22Rv1 (cell line): ENCODE data around the gene KIZ.

Experiments
- H3K27ac ChIP-seq: fragments of 450-650 bp; 2 replicates; pipeline ENCODE4 v1.5.1; 2017
- ZFX ChIP-seq: fragments of 450-650 bp; IDR thresholded peaks from 2 replicates; pipeline ENCODE4 v1.6.1; 2017; ENCODE audit warnings: antibody characterized with exemption, borderline replicate concordance
- TF ChIP-seq, protein P1 (sequence below): fragments of 450-650 bp; IDR thresholded peaks from 2 replicates; pipeline ENCODE4 v1.5.1; 2017; ENCODE audit warnings: mild to moderate bottlenecking

KIZ gene

DNA sequence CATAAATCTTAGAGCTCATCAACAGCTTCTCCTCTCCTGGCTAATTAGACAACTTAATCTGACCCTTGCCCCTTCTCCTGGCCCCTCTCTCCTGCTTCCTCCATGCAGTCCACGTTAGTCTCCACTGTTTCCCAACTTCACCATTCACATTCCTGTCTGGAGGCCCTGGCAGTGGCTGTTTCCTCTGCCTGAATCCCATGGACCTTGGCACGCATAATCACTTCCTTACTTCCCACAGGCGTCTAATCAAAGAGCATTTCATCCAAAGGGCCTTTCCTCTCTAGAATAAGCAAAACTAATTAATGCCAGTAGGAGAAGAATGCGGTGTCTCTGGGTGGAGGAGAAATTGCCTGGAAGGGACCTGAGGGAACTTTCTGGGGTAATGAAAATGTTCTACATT lies 160.9 kb downstream of the KIZ start:
- TF ChIP-seq ZFX: no peak
- TF ChIP-seq, protein P1, sequence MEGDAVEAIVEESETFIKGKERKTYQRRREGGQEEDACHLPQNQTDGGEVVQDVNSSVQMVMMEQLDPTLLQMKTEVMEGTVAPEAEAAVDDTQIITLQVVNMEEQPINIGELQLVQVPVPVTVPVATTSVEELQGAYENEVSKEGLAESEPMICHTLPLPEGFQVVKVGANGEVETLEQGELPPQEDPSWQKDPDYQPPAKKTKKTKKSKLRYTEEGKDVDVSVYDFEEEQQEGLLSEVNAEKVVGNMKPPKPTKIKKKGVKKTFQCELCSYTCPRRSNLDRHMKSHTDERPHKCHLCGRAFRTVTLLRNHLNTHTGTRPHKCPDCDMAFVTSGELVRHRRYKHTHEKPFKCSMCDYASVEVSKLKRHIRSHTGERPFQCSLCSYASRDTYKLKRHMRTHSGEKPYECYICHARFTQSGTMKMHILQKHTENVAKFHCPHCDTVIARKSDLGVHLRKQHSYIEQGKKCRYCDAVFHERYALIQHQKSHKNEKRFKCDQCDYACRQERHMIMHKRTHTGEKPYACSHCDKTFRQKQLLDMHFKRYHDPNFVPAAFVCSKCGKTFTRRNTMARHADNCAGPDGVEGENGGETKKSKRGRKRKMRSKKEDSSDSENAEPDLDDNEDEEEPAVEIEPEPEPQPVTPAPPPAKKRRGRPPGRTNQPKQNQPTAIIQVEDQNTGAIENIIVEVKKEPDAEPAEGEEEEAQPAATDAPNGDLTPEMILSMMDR: no peak

DNA sequence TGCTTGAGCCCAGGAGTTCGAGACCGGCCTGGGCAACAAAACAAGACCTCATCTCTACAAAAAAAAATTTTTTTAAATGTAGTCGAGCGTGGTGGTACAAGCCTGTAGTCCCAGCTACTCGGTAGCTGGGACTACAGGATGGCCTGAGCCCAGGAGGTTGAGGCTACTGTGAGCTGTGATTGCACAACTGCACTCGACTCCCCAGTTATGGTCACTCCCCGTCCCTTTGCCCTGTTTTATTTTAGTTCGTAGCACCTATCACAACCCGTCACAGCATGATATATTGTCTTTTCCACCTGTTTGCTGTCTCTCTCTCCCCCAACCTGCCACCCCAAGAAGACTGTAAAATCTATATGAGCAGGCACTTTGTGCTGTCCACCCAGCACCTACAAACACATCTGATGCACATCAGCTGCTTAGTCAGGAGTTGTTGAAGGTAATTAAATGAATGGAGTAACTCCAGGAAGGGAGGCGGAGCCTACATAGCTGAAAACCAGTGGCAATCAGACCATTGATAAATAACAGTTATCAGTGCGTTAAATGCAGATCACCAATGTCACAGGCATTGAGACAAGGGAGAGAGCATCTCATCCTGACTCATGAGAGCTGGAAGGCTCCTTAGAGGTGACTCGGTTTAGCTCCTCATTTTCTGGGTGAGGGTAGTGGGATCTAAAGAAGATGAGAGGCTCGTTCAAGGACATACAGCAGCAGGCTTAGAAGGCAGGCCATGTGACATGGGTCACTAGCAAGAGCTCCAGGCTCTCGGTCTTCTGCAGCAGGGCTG lies 162.9 kb downstream of the KIZ start:
- H3K27ac ChIP-seq: no peak overlapping the region
- TF ChIP-seq, protein P1: no peak
- TF ChIP-seq ZFX: no peak

More for the DNA sequence above, 160.9 kb downstream of the KIZ start:
- H3K27ac ChIP-seq: no peak overlapping the region

DNA sequence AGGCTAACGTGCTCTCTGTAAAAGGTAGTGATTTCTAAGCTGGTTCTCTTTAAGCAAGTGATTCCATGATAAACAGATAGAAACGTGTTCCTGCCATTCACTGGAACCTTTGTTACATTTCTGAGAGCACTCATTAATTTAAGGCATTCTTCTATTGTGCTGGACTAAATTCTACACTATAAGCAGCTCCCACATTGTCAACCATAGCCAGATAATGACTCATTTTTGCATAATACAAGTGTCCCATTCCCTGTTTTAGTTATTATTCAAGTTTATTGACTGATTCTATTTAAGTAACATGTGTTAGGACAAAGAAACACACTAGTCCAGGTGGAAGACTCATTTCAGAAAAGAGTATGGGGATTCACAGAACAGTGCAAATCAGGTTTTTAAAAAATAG lies 163.8 kb downstream of the KIZ start:
- no peak for TF ChIP-seq ZFX
- TF ChIP-seq, protein P1: no peak
- H3K27ac ChIP-seq: no peak overlapping the region

DNA sequence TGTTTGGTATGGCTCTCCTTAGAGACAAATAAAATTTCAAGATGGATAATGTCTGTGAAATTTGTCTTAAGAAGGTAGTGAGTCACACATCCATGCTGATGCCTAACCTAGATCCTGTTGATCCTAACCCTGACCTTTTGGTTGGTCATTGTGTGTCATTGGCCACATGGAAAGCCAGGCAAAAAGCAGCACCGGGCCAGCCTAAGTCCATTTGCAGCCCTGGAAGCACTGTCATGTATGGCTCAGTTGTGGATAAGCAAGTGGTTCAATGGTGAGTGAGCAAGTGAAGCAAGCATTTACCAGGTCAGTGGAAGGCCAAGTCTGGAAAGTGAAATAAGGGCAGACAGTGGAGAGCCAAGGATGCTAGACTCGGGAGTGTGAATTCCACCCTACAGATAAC lies 165.1 kb downstream of the KIZ start:
- no peak for TF ChIP-seq ZFX
- TF ChIP-seq, protein P1: no peak
- H3K27ac ChIP-seq: no peak overlapping the region

DNA sequence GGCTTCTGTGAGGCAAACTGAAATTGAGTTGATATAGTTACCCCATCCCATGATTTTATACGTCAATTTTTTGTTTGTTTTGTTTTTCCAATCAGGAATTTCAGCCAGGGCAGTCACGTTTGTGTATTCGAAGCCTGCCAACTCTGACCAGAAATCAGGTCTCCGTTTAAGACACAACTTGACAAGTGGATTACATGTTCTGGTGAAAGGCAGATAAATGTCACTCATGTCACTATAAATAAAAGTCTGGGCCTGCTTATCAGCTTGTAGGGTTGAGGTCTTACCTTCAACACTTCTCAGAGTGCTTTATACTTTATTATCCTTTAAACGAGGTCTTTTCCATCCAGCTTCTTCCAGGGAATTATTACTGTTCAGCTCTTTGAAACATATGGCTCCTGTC lies 168.9 kb downstream of the KIZ start:
- no peak for TF ChIP-seq ZFX
- TF ChIP-seq, protein P1: no peak
- H3K27ac ChIP-seq: no peak overlapping the region
